ENCODE measurements around the gene PBXIP1. TPM values are rescaled to one million over a fixed set of nuclear protein-coding genes. Genes with fewer than 3 reads are reported as not detected.

Gene PBXIP1
- total RNA-seq, 2 donors from 2014 or later: 81.4 to 101 TPM

- peaks cover 0 to 5% of the 10 kb centered on the region in 2 donors for H3K4me1 ChIP-seq
- no peak overlapping the region for H3K27ac ChIP-seq
- DNase-seq (ENCODE audit: low spot score): no peak
- H3K27me3 ChIP-seq: no peaks in the 10 kb centered on the region
- H3K36me3 ChIP-seq: no peaks in the 10 kb centered on the region
- H3K9me3 ChIP-seq: no peaks in the 10 kb centered on the region
- TF ChIP-seq CTCF (IDR thresholded peaks at IDR 0.05): no peak
- H3K4me3 ChIP-seq: no peak overlapping the region
Measured at GRCh38 chr1:154895798-154896197, 60.1 kb downstream of the PBXIP1 start.

Small RNA genes lying within 50 kb of the gene (microRNA-seq; reads per million reads assigned to microRNA genes)
- 0 reads per million in 2 donors for gene MIR4258 (ENCODE audit: borderline number of aligned reads in 2 of 2, borderline replicate concordance in 1 of 2)

Other genes with a start within 250 kb of the PBXIP1 start
- gene KCNN3, start 85.8 kb downstream of the PBXIP1 start, total RNA-seq: 1 to 10 TPM; 3.9 to 4.4 TPM
- gene PMVK, start 19.4 kb downstream of the PBXIP1 start, total RNA-seq: 10 to 100 TPM; 15.7 to 21.2 TPM
- 10 to 100 TPM; 13.9 to 18.4 TPM for gene PYGO2, start 5.7 kb upstream of the PBXIP1 start, total RNA-seq
- gene SHC1, start 14.6 kb upstream of the PBXIP1 start, total RNA-seq: 10 to 100 TPM; 69.5 to 80.5 TPM
- gene CKS1B, start 18.6 kb upstream of the PBXIP1 start, total RNA-seq: 10 to 100 TPM; 20.0 to 23.8 TPM
- 10 to 100 TPM; 19.5 to 24.8 TPM for gene FLAD1, start 27.2 kb upstream of the PBXIP1 start, total RNA-seq
- gene LENEP, start 37.5 kb upstream of the PBXIP1 start, total RNA-seq: not detected
- gene ZBTB7B, start 46.7 kb upstream of the PBXIP1 start, total RNA-seq: 10 to 100 TPM; 30.3 to 53.4 TPM
- not detected for gene DCST2, start 77.7 kb upstream of the PBXIP1 start, total RNA-seq
- not detected for gene DCST1, start 77.7 kb upstream of the PBXIP1 start, total RNA-seq
- 10 to 100 TPM; 64.6 to 96.7 TPM for gene ADAM15, start 95.2 kb upstream of the PBXIP1 start, total RNA-seq
- 1 to 10 TPM; 2.2 to 3.5 TPM for gene EFNA4, start 107.6 kb upstream of the PBXIP1 start, total RNA-seq
- 1 to 10 TPM in 1 of 2 donors, not detected in 1; 3.2 TPM for gene EFNA3, start 122.7 kb upstream of the PBXIP1 start, total RNA-seq
- gene EFNA1, start 171.8 kb upstream of the PBXIP1 start, total RNA-seq: 10 to 100 TPM; 24.8 to 41.4 TPM
- gene SLC50A1, start 179.8 kb upstream of the PBXIP1 start, total RNA-seq: 1 to 10 TPM; 3.7 to 10.0 TPM
- gene DPM3, start 184.4 kb upstream of the PBXIP1 start, total RNA-seq: 10 to 100 TPM; 46.5 to 47.8 TPM
- gene KRTCAP2, start 217.2 kb upstream of the PBXIP1 start, total RNA-seq: 100 to 1,000 TPM; 124 to 147 TPM
- gene TRIM46, start 217.8 kb upstream of the PBXIP1 start, total RNA-seq: under 1 TPM in 1 of 2 donors, not detected in 1; 0.20 TPM